ENCODE measurements around the gene TTC36.
"Not testable (repeated sequence)": the region's sequence is repeated elsewhere in the genome, so short reads cannot be mapped to it uniquely, and the experiment has no call there.

Gene TTC36

DNA sequence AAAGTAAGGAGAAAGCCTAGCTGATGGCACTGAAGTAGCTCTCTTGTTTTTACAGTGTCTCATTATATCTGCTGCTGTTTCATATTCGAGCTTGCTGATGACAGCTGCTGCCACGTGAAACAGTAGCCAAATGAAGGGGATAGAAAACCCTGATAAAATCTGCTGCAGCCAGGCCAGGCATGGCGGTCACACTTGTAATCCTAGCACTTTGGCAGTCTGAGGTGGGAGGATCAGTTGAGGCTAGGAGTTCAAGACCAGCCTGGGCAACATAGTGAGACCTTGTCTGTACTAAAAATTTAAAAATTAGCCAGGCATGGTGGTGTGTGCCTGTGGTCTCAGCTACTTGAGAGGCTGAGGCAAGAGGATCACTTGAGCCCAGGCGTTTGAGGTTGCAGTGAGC, 25.1 kb downstream of the TTC36 start:
- H3K36me3 ChIP-seq (ENCODE audit: control insufficient read depth, insufficient read depth, low read length), result peaks cover 17% of the 10 kb centered on the region; the same call in 1 of the 2 replicates
- H3K4me3 ChIP-seq (ENCODE audit: low read depth, low read length), result no peak overlapping the region
- no peaks in the 10 kb centered on the region for H3K9me3 ChIP-seq (ENCODE audit: control insufficient read depth, insufficient read depth, low read length)
- H3K27me3 ChIP-seq (ENCODE audit: control insufficient read depth, insufficient read depth, low read length), result no peaks in the 10 kb centered on the region
- no peak overlapping the region for H3K27ac ChIP-seq (ENCODE audit: low read depth, low read length)
- H3K9ac ChIP-seq (ENCODE audit: low read depth, low read length), result no peak overlapping the region
- H3K4me1 ChIP-seq (ENCODE audit: control insufficient read depth, insufficient read depth, low read length), result no peaks in the 10 kb centered on the region

DNA sequence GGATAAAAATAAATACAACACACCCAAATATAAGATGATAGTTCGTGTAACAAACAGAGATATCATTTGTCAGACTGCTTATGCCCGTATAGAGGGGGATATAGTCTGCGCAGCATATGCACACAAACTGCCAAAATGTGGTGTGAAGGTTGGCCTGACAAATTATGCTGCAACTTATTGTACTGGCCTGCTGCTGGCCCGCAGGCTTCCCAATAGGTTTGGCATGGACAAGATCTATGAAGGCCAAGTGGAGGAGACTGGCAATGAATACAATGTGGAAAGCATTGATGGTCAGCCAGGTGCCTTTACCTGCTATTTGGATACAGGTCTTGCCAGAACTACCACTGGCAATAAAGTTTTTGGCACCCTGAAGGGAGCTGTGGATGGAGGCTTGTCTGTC, 33.5 kb downstream of the TTC36 start:
- Histone ChIP-seq H3K36me3 (ENCODE audit: control insufficient read depth, insufficient read depth, low read length) (no peaks in the 10 kb centered on the region; the same call in 1 of the 2 replicates), H3K27me3 (ENCODE audit: control insufficient read depth, insufficient read depth, low read length) (no peaks in the 10 kb centered on the region), H3K9me3 (ENCODE audit: control insufficient read depth, insufficient read depth, low read length) (no peaks in the 10 kb centered on the region)

DNA sequence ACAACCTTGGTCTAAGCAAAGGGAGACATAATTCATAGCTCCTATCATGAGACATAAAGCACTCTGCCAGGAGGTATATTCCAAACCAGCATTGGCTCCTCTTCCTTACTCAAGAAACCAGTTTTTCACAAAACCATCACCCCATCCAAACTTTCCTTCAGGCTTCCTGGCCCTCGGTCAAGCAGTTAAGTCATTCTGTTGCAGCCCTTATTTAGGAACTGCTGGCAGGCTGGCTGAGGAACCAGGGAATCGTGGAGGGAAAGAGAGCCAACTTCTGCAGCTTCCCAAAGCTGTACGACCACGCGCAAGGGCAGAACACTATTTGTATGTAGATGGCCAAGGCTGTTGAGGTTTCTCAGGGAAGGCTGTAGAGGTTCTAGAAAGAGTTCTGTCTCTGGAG, 37.8 kb downstream of the TTC36 start:
- no peak overlapping the region for H3K27ac ChIP-seq (ENCODE audit: low read depth, low read length)
- H3K36me3 ChIP-seq (ENCODE audit: control insufficient read depth, insufficient read depth, low read length), result no peaks in the 10 kb centered on the region
- no peak overlapping the region for H3K4me3 ChIP-seq (ENCODE audit: low read depth, low read length)
- no peaks in the 10 kb centered on the region for H3K27me3 ChIP-seq (ENCODE audit: control insufficient read depth, insufficient read depth, low read length)
- H3K9ac ChIP-seq (ENCODE audit: low read depth, low read length), result no peak overlapping the region
- H3K9me3 ChIP-seq (ENCODE audit: control insufficient read depth, insufficient read depth, low read length), result no peaks in the 10 kb centered on the region
- H3K4me1 ChIP-seq (ENCODE audit: control insufficient read depth, insufficient read depth, low read length), result no peaks in the 10 kb centered on the region

More for the DNA sequence above, 33.5 kb downstream of the TTC36 start:
- H3K9ac ChIP-seq (ENCODE audit: low read depth, low read length), result no peak overlapping the region
- H3K4me3 ChIP-seq (ENCODE audit: low read depth, low read length), result no peak overlapping the region
- no peaks in the 10 kb centered on the region for H3K4me1 ChIP-seq (ENCODE audit: control insufficient read depth, insufficient read depth, low read length)
- no peak overlapping the region for H3K27ac ChIP-seq (ENCODE audit: low read depth, low read length)

DNA sequence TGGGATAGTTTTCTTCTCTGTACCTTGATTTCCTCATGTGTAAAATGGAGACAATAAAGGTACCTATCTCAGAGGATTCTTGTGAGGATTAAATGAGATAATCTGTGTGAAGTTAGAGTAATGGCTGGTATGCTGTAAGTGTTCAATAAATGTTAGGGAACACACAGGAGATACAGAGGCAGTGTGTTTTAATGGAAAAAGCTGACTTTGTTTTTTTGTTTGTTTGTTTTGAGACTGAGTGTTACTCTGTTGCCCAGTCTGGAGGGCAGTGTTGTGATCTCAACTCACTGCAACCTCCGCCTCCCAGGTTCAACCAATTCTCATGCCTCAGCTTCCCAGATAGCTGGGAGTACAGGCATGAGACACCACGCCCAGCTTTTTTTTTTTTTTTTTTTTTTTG, 42.4 kb downstream of the TTC36 start:
- H3K27ac ChIP-seq (ENCODE audit: low read depth, low read length), result no peak overlapping the region
- H3K4me1 ChIP-seq (ENCODE audit: control insufficient read depth, insufficient read depth, low read length), result peaks cover 5% of the 10 kb centered on the region; the same call in 1 of the 2 replicates
- H3K9ac ChIP-seq (ENCODE audit: low read depth, low read length), result no peak overlapping the region
- H3K36me3 ChIP-seq (ENCODE audit: control insufficient read depth, insufficient read depth, low read length), result no peaks in the 10 kb centered on the region
- H3K27me3 ChIP-seq (ENCODE audit: control insufficient read depth, insufficient read depth, low read length), result no peaks in the 10 kb centered on the region
- no peak overlapping the region for H3K4me3 ChIP-seq (ENCODE audit: low read depth, low read length)
- H3K9me3 ChIP-seq (ENCODE audit: control insufficient read depth, insufficient read depth, low read length), result no peaks in the 10 kb centered on the region

DNA sequence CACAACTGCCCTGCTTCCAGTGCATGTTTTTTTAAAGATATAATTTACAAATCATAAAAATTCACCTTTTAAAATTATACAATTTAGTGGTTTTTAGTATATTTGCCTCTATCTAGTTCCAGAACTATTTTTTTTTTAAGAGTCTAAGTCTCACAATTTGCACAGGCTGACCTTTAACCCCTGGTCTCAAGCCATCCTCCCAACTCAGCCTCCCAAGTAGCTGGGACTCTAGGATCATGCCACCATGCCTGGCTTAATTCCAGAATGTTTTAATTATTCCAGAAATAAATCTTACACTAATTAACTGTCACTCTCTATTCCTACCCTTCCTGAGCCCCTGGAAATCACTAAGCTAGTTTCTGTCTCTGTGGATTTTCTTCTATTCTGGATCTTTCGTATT, 43.5 kb downstream of the TTC36 start:
- Histone ChIP-seq H3K36me3 (ENCODE audit: control insufficient read depth, insufficient read depth, low read length) (no peaks in the 10 kb centered on the region), H3K9ac (ENCODE audit: low read depth, low read length) (no peak overlapping the region), H3K4me3 (ENCODE audit: low read depth, low read length) (no peak overlapping the region), H3K4me1 (ENCODE audit: control insufficient read depth, insufficient read depth, low read length) (peaks cover 5% of the 10 kb centered on the region; the same call in 1 of the 2 replicates), H3K9me3 (ENCODE audit: control insufficient read depth, insufficient read depth, low read length) (no peaks in the 10 kb centered on the region), H3K27ac (ENCODE audit: low read depth, low read length) (no peak overlapping the region), H3K27me3 (ENCODE audit: control insufficient read depth, insufficient read depth, low read length) (no peaks in the 10 kb centered on the region)

DNA sequence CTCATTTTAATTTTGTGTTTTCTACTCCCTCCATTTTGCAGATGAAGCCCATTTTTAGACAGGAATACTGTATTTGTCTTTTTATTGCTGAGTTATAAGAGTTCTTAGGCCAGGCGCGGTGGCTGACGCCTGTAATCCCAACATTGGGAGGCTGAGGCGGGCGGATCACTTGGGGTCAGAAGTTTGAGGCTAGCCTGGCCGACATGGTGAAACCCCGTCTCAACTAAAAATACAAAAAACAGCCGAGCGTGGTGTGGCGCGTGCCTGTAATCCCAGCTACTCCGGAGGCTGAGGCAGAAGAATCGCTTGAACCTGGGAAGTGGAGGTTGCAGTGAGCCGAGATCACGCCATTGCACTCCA, 44.4 kb downstream of the TTC36 start:
- H3K9me3 ChIP-seq (ENCODE audit: control insufficient read depth, insufficient read depth, low read length); H3K27me3 ChIP-seq (ENCODE audit: control insufficient read depth, insufficient read depth, low read length); H3K36me3 ChIP-seq (ENCODE audit: control insufficient read depth, insufficient read depth, low read length); H3K27ac ChIP-seq (ENCODE audit: low read depth, low read length); H3K9ac ChIP-seq (ENCODE audit: low read depth, low read length); H3K4me1 ChIP-seq (ENCODE audit: control insufficient read depth, insufficient read depth, low read length): not testable (repeated sequence)
- H3K4me3 ChIP-seq (ENCODE audit: low read depth, low read length), result peak overlapping the region; percentile 100

DNA sequence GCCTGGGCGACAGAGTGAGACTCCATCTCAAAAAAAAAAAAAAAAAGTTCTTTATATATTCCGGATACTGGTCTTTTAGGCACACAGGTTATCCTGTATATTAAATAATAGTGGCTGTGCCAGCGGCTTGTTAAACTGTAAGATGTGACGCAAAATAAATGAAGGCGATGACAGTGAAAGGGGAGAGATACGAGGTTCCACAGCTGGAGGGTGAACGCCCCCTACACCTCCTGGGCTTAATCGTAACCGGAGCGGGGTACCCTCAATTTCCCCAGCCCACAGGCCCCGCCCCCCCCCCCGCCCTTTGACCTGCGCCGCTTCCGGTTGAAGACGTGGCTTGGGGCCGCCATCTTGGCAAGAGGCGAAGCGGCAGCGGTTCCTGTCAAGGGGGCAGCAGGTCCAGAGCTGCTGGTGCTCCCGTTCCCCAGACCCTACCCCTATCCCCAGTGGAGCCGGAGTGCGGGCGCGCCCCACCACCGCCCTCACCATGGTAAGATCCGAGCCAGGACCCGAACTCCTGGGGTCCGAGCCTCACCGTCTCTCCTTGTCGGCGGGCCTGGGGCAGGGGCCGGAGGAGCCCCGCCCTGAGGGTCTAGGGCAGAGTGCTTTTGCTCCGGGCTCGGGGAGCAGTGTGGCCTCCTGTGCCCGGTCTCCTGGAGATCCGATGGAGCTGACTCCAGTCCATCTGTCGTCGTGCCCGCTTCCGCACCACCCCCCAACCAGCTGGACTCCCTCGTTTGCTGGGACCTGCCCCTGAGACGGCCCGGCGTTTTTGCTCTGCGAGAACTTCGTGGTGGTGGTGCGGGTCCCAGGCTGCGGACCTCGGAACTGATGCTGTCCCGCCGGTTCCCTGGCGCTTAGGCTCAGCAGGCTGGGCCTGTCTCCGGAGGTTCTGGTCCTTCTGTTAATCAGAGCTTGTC, 45.0 kb downstream of the TTC36 start, which contains the start of gene ARCN1:
TSS of gene ARCN1 (plus strand) at position 349 of the 920 bp plus-strand sequence. CDS start at position 488, 139 bp downstream.
- H3K36me3 ChIP-seq (ENCODE audit: control insufficient read depth, insufficient read depth, low read length), result no peaks in the 10 kb centered on the region
- peak within 1 kb of the TSS; percentile 98 for H3K9ac ChIP-seq (ENCODE audit: low read depth, low read length)
- H3K4me3 ChIP-seq (ENCODE audit: low read depth, low read length), result peak within 1 kb of the TSS; percentile 100
- peaks cover 5% of the 10 kb centered on the region; the same call in 1 of the 2 replicates for H3K4me1 ChIP-seq (ENCODE audit: control insufficient read depth, insufficient read depth, low read length)
- peak within 1 kb of the TSS; percentile 97 for H3K27ac ChIP-seq (ENCODE audit: low read depth, low read length)
- no peaks in the 10 kb centered on the region for H3K27me3 ChIP-seq (ENCODE audit: control insufficient read depth, insufficient read depth, low read length)
- H3K9me3 ChIP-seq (ENCODE audit: control insufficient read depth, insufficient read depth, low read length), result no peaks in the 10 kb centered on the region

DNA sequence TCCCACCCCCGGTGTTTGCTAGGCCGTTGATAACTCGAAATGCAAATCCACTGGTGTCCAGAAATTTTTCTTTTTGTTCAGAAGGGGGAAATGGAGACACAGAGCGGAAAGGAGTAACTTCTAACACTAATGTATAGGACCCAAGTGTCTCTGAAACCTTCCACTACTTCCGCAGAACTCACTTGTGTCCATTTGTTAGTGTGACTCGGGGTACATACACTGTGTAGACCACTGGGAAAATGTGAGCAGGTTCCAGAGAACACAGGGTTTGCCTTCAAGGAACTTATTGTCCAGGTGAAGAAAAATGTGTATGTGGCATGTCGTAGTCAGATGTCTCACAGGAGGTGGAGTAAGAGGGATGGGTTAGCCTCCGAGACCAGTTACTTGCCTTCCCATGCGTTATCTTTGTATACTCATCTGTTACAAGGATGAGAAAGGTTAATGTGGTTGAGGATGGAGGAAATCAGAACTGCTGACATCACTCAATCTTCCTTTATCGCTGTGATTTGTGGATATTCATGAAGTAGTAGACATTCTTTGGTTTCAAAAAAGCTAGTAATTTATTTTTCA, 45.8 kb downstream of the TTC36 start:
- Histone ChIP-seq H3K9ac (ENCODE audit: low read depth, low read length) (peak overlapping the region; percentile 98), H3K4me1 (ENCODE audit: control insufficient read depth, insufficient read depth, low read length) (peaks cover 5% of the 10 kb centered on the region; the same call in 1 of the 2 replicates), H3K27me3 (ENCODE audit: control insufficient read depth, insufficient read depth, low read length) (no peaks in the 10 kb centered on the region), H3K27ac (ENCODE audit: low read depth, low read length) (peak overlapping the region; percentile 97), H3K4me3 (ENCODE audit: low read depth, low read length) (peak overlapping the region; percentile 100), H3K9me3 (ENCODE audit: control insufficient read depth, insufficient read depth, low read length) (no peaks in the 10 kb centered on the region), H3K36me3 (ENCODE audit: control insufficient read depth, insufficient read depth, low read length) (no peaks in the 10 kb centered on the region)

DNA sequence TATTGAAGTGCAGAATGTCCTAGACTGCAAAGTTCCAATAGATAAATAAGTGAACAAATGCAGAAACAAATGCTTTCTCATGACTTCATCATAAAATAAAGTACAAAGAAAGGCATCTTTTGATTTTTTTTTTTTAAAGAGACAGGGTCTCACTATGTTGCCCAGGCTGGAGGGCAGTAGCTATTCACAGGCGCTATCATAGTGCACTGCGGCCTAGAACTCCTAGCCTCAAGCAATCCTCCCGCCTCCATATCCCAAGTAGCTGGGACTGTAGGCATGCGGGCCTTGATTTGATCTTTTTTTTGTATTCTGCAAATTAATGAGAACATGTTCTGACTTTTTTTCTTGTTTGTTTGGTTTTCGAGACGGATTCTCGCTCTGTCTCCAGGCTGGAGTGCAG, 47.4 kb downstream of the TTC36 start:
- peaks cover 5% of the 10 kb centered on the region; the same call in 1 of the 2 replicates for H3K4me1 ChIP-seq (ENCODE audit: control insufficient read depth, insufficient read depth, low read length)
- H3K27ac ChIP-seq (ENCODE audit: low read depth, low read length), result no peak overlapping the region
- no peak overlapping the region for H3K4me3 ChIP-seq (ENCODE audit: low read depth, low read length)
- H3K9me3 ChIP-seq (ENCODE audit: control insufficient read depth, insufficient read depth, low read length), result no peaks in the 10 kb centered on the region
- H3K27me3 ChIP-seq (ENCODE audit: control insufficient read depth, insufficient read depth, low read length), result no peaks in the 10 kb centered on the region
- H3K36me3 ChIP-seq (ENCODE audit: control insufficient read depth, insufficient read depth, low read length), result no peaks in the 10 kb centered on the region
- no peak overlapping the region for H3K9ac ChIP-seq (ENCODE audit: low read depth, low read length)

DNA sequence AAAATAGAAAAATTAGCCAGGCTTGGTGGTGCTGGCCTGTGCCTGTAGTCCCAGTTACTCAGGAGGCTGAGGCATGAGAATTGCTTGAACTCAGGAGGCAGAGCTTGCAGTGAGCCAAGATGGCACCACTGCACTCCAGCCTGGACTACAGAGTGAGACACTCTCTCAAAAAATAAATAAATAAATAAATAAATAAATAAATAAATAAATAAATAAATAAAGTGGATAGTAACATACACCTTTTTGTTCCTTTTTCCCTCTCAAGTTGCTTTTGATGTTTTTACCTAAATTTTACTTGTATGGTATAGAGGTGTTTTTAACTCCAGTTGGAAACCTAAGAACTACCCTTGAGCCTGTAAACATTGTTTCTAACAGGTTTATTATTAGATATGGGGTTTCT, 50.7 kb downstream of the TTC36 start:
- peaks cover 19% of the 10 kb centered on the region for H3K36me3 ChIP-seq (ENCODE audit: control insufficient read depth, insufficient read depth, low read length)
- H3K4me1 ChIP-seq (ENCODE audit: control insufficient read depth, insufficient read depth, low read length); H3K27me3 ChIP-seq (ENCODE audit: control insufficient read depth, insufficient read depth, low read length); H3K9ac ChIP-seq (ENCODE audit: low read depth, low read length); H3K9me3 ChIP-seq (ENCODE audit: control insufficient read depth, insufficient read depth, low read length); H3K4me3 ChIP-seq (ENCODE audit: low read depth, low read length); H3K27ac ChIP-seq (ENCODE audit: low read depth, low read length): not testable (repeated sequence)

Measured in HUES48 (cell line).